Stimulated activated memory B cell treated with anti-CD40 and anti-IgM and Interleukin-4, amounts not matched to agents 10 μg/mL and 1 μg/mL and 100 μg/mL, for 72 hours (primary cell): Measurements from ENCODE around the gene RBMX2.
"Not testable (repeated sequence)": the region's sequence is repeated elsewhere in the genome, so short reads cannot be mapped to it uniquely, and the experiment has no call there.

Experiments
- ATAC-seq: fragments of 150-1000 bp; cut with Tn5 transposase; 2 replicates; pipeline ENCODE4 v1.10.0; 2021
- H3K27ac Mint-ChIP-seq: one replicate; pipeline ENCODE4 v1.8.0; 2022; ENCODE audit warnings: mild to moderate bottlenecking, mixed read lengths
- H3K27me3 Mint-ChIP-seq: one replicate; pipeline ENCODE4 v1.8.0; 2022; ENCODE audit warnings: mixed read lengths
- H3K36me3 Mint-ChIP-seq: one replicate; pipeline ENCODE4 v1.8.0; 2022; ENCODE audit warnings: mixed read lengths
- H3K4me1 Mint-ChIP-seq: one replicate; pipeline ENCODE4 v1.8.0; 2022; ENCODE audit warnings: mixed read lengths
- H3K4me3 Mint-ChIP-seq: one replicate; pipeline ENCODE4 v1.8.0; 2022; ENCODE audit warnings: mild to moderate bottlenecking, moderate library complexity, mixed read lengths
- H3K9me3 Mint-ChIP-seq: one replicate; pipeline ENCODE4 v1.8.0; 2022; ENCODE audit warnings: mixed read lengths

Gene RBMX2

GRCh38 chrX:130419263-130419662 is 17.5 kb downstream of the RBMX2 start:
- Mint-ChIP-seq H3K36me3 (peaks cover 8% of the 10 kb centered on the region), H3K4me1 (no peaks in the 10 kb centered on the region), H3K27ac (no peak overlapping the region), H3K27me3 (no peaks in the 10 kb centered on the region), H3K4me3 (no peak overlapping the region), H3K9me3 (no peaks in the 10 kb centered on the region)
- no peak for ATAC-seq

GRCh38 chrX:130426531-130426930 is 24.7 kb downstream of the RBMX2 start:
- no peaks in the 10 kb centered on the region for H3K9me3 Mint-ChIP-seq
- no peak for ATAC-seq
- H3K36me3 Mint-ChIP-seq, result no peaks in the 10 kb centered on the region
- H3K4me1 Mint-ChIP-seq, result no peaks in the 10 kb centered on the region
- no peaks in the 10 kb centered on the region for H3K27me3 Mint-ChIP-seq
- no peak overlapping the region for H3K4me3 Mint-ChIP-seq
- no peak overlapping the region for H3K27ac Mint-ChIP-seq

- H3K36me3 Mint-ChIP-seq, H3K9me3 Mint-ChIP-seq, H3K4me1 Mint-ChIP-seq, H3K4me3 Mint-ChIP-seq, H3K27me3 Mint-ChIP-seq, H3K27ac Mint-ChIP-seq, ATAC-seq: not testable (repeated sequence)
These were observed 27.4 kb downstream of the RBMX2 start for GRCh38 chrX:130429236-130429635.

- peaks cover 5% of the 10 kb centered on the region for H3K9me3 Mint-ChIP-seq
- no peak overlapping the region for H3K4me3 Mint-ChIP-seq
- no peak for ATAC-seq
- H3K36me3 Mint-ChIP-seq, result no peaks in the 10 kb centered on the region
- H3K27me3 Mint-ChIP-seq, result no peaks in the 10 kb centered on the region
- H3K4me1 Mint-ChIP-seq, result no peaks in the 10 kb centered on the region
- no peak overlapping the region for H3K27ac Mint-ChIP-seq
These were observed 34.1 kb downstream of the RBMX2 start for GRCh38 chrX:130435937-130436336.

GRCh38 chrX:130437996-130438395 is 36.2 kb downstream of the RBMX2 start:
- H3K36me3 Mint-ChIP-seq, H3K27me3 Mint-ChIP-seq, H3K4me3 Mint-ChIP-seq, H3K27ac Mint-ChIP-seq, H3K9me3 Mint-ChIP-seq, ATAC-seq, H3K4me1 Mint-ChIP-seq: not testable (repeated sequence)

- no peaks in the 10 kb centered on the region for H3K4me1 Mint-ChIP-seq
- ATAC-seq, result no peak
- H3K9me3 Mint-ChIP-seq, result peaks cover 5% of the 10 kb centered on the region
- no peak overlapping the region for H3K4me3 Mint-ChIP-seq
- H3K36me3 Mint-ChIP-seq, result no peaks in the 10 kb centered on the region
- H3K27ac Mint-ChIP-seq, result no peak overlapping the region
- H3K27me3 Mint-ChIP-seq, result no peaks in the 10 kb centered on the region
These were observed 42.1 kb downstream of the RBMX2 start for GRCh38 chrX:130443875-130444274.

- H3K36me3 Mint-ChIP-seq, result no peaks in the 10 kb centered on the region
- H3K27ac Mint-ChIP-seq, result no peak overlapping the region
- H3K9me3 Mint-ChIP-seq, result no peaks in the 10 kb centered on the region
- no peak overlapping the region for H3K4me3 Mint-ChIP-seq
- H3K27me3 Mint-ChIP-seq, result no peaks in the 10 kb centered on the region
- H3K4me1 Mint-ChIP-seq, result no peaks in the 10 kb centered on the region
- ATAC-seq, result no peak
These were observed 43.0 kb downstream of the RBMX2 start for GRCh38 chrX:130444641-130445336.

GRCh38 chrX:130446974-130447373 is 45.2 kb downstream of the RBMX2 start:
- Mint-ChIP-seq H3K27ac (no peak overlapping the region), H3K4me3 (no peak overlapping the region), H3K9me3 (peaks cover under 1% of the 10 kb centered on the region), H3K27me3 (no peaks in the 10 kb centered on the region), H3K4me1 (no peaks in the 10 kb centered on the region), H3K36me3 (peaks cover 1% of the 10 kb centered on the region)
- no peak for ATAC-seq
